Endodermal cell (in vitro differentiated cells): ENCODE results near the gene SEMA3D. TPM values are rescaled to one million over a fixed set of nuclear protein-coding genes. Genes with fewer than 3 reads are reported as not detected.

Experiments used
- DNase-seq: peaks from one replicate; pipeline ENCODE4 v3.0.0-alpha.2; 2017
- H3K27ac ChIP-seq: 2 replicates; pipeline ENCODE4 v1.5.1; 2013; ENCODE audit warnings: mild to moderate bottlenecking, low read depth, low read length, moderate library complexity
- H3K27me3 ChIP-seq: 2 replicates; pipeline ENCODE4 v1.6.1; 2013; ENCODE audit warnings: mild to moderate bottlenecking, low read length, moderate library complexity; ENCODE audit not compliant: insufficient read depth, control insufficient read depth, poor library complexity, severe bottlenecking
- H3K36me3 ChIP-seq: 2 replicates; pipeline ENCODE4 v1.7.0; 2013; ENCODE audit warnings: mild to moderate bottlenecking, low read length, moderate library complexity; ENCODE audit not compliant: control insufficient read depth, insufficient read depth
- H3K4me1 ChIP-seq: one replicate; pipeline ENCODE4 v1.7.0; 2013; ENCODE audit warnings: low read length; ENCODE audit not compliant: control insufficient read depth, insufficient read depth
- H3K4me3 ChIP-seq: 2 replicates; pipeline ENCODE4 v1.5.1; 2013; ENCODE audit warnings: mild to moderate bottlenecking, low read length, moderate library complexity
- H3K9ac ChIP-seq: 2 replicates; pipeline ENCODE4 v1.6.1; 2013; ENCODE audit warnings: mild to moderate bottlenecking, low read length, moderate library complexity; ENCODE audit not compliant: poor library complexity, severe bottlenecking; ENCODE audit errors: extremely low read depth
- H3K9me3 ChIP-seq: 2 replicates; pipeline ENCODE4 v1.6.1; 2013; ENCODE audit warnings: mild to moderate bottlenecking, low read length, moderate library complexity; ENCODE audit not compliant: control insufficient read depth
- H3K27ac Mint-ChIP-seq: 2 replicates; pipeline ENCODE4 v1.8.0; 2020; ENCODE audit warnings: mixed read lengths
- H3K27me3 Mint-ChIP-seq: 2 replicates; pipeline ENCODE4 v1.8.0; 2021; ENCODE audit warnings: mild to moderate bottlenecking, mixed read lengths; ENCODE audit not compliant: insufficient read depth
- H3K36me3 Mint-ChIP-seq: 2 replicates; pipeline ENCODE4 v1.8.0; 2020; ENCODE audit warnings: low read depth, mixed read lengths
- H3K4me1 Mint-ChIP-seq: 2 replicates; pipeline ENCODE4 v1.8.0; 2020; ENCODE audit warnings: mixed read lengths
- H3K4me3 Mint-ChIP-seq: 2 replicates; pipeline ENCODE4 v1.8.0; 2020; ENCODE audit warnings: mild to moderate bottlenecking, moderate library complexity, mixed read lengths
- H3K9me3 Mint-ChIP-seq: 2 replicates; pipeline ENCODE4 v1.8.0; 2020; ENCODE audit warnings: mild to moderate bottlenecking, mixed read lengths
- WGBS, 2 experiments: methylation state at CpG; one replicate each; pipeline versions ENCODE4 v1.1.5 to v1.1.7; 2013; ENCODE audit warnings: missing lambda C conversion rate in 2 of 2, mixed read lengths in 1 of 2; ENCODE audit not compliant: insufficient coverage in 1 of 2, insufficient read length in 1 of 2; 5-methylcytosine and 5-hydroxymethylcytosine counted together
- total RNA-seq, 2 donors: library from RNA; stranded (reverse); fragmentation: NEBNext Ultra II Directional in 1 of 2; extraction: Animal tissue kit (Norgen Biotek cat#: 25700) in 1 of 2; gene quantifications; 2 replicates in 1 of 2; 3 replicates in 1 of 2; pipeline ENCODE4 v1.2.1, GENCODE V29; 2021
- TF ChIP-seq, protein P1 (sequence below): fragments of 200-600 bp; sonication (generic); conservative IDR thresholded peaks from 2 replicates; pipeline ENCODE4 v1.5.0; 2021; ENCODE audit warnings: antibody characterized with exemption, mild to moderate bottlenecking

SEMA3D gene
- total RNA-seq, 2 donors from 2014 or later = 6.5 to 13.9 TPM

DNA sequence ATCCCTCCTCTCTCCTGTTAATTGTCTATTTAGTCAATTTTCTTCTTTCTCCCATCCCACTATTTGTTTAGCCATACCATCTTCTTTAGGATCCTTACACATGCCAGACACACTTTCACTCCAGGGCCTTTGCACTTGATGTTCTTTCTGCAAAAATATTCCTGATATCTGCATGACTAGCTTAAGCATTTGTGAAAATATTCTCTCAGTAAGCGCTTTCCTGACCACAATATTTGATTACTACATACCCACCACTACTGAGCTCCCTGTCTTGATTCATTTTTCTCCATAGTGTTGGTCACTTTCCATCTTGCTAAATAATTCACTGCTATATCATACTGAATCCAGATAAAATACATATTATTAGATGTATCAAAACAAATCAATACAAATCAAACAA, 75.1 kb downstream of the SEMA3D start:
- WGBS, 2 experiments = 96 to 100% methylated on average over 1 of the region's 1 CpG
- Histone ChIP-seq H3K9ac (no peak overlapping the region), H3K4me1 (no peaks in the 10 kb centered on the region), H3K27ac (no peak overlapping the region), H3K27me3 (no peaks in the 10 kb centered on the region), H3K4me3 (no peak overlapping the region), H3K9me3 (no peaks in the 10 kb centered on the region), H3K36me3 (no peaks in the 10 kb centered on the region)
- TF ChIP-seq, protein P1, sequence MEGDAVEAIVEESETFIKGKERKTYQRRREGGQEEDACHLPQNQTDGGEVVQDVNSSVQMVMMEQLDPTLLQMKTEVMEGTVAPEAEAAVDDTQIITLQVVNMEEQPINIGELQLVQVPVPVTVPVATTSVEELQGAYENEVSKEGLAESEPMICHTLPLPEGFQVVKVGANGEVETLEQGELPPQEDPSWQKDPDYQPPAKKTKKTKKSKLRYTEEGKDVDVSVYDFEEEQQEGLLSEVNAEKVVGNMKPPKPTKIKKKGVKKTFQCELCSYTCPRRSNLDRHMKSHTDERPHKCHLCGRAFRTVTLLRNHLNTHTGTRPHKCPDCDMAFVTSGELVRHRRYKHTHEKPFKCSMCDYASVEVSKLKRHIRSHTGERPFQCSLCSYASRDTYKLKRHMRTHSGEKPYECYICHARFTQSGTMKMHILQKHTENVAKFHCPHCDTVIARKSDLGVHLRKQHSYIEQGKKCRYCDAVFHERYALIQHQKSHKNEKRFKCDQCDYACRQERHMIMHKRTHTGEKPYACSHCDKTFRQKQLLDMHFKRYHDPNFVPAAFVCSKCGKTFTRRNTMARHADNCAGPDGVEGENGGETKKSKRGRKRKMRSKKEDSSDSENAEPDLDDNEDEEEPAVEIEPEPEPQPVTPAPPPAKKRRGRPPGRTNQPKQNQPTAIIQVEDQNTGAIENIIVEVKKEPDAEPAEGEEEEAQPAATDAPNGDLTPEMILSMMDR = no peak
- Mint-ChIP-seq H3K27ac (no peak overlapping the region), H3K4me1 (no peaks in the 10 kb centered on the region), H3K27me3 (no peaks in the 10 kb centered on the region), H3K4me3 (no peak overlapping the region), H3K9me3 (no peaks in the 10 kb centered on the region), H3K36me3 (no peaks in the 10 kb centered on the region)
- no peak for DNase-seq

DNA sequence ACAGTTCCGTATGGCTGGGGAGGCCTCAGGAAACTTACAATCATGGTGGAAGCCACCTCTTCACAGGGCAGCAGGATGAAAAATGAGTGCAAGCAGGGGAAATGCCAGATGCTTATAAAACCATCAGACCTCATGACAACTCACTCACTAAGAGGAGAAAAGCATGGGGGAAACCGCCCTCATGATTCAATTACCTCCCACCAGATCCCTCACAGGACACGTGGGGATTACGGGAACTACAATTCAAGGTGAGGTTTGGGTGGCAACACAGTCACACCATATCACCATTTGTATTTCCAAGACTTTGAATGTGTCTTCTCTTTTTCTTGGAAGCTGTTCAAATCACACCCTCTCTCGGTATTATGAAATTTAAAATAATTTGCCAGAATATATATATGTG, 80.1 kb downstream of the SEMA3D start:
- Mint-ChIP-seq H3K36me3 (no peaks in the 10 kb centered on the region), H3K4me1 (peaks cover 5% of the 10 kb centered on the region), H3K27me3 (no peaks in the 10 kb centered on the region), H3K27ac (no peak overlapping the region), H3K9me3 (no peaks in the 10 kb centered on the region), H3K4me3 (no peak overlapping the region)
- Histone ChIP-seq H3K27ac (no peak overlapping the region), H3K4me1 (no peaks in the 10 kb centered on the region), H3K27me3 (no peaks in the 10 kb centered on the region), H3K9ac (no peak overlapping the region), H3K9me3 (no peaks in the 10 kb centered on the region), H3K36me3 (no peaks in the 10 kb centered on the region), H3K4me3 (no peak overlapping the region)
- TF ChIP-seq, protein P1 = no peak
- WGBS, 2 experiments = 92 to 100% methylated on average over 1 to 4 of the region's 5 CpGs
- no peak for DNase-seq

DNA sequence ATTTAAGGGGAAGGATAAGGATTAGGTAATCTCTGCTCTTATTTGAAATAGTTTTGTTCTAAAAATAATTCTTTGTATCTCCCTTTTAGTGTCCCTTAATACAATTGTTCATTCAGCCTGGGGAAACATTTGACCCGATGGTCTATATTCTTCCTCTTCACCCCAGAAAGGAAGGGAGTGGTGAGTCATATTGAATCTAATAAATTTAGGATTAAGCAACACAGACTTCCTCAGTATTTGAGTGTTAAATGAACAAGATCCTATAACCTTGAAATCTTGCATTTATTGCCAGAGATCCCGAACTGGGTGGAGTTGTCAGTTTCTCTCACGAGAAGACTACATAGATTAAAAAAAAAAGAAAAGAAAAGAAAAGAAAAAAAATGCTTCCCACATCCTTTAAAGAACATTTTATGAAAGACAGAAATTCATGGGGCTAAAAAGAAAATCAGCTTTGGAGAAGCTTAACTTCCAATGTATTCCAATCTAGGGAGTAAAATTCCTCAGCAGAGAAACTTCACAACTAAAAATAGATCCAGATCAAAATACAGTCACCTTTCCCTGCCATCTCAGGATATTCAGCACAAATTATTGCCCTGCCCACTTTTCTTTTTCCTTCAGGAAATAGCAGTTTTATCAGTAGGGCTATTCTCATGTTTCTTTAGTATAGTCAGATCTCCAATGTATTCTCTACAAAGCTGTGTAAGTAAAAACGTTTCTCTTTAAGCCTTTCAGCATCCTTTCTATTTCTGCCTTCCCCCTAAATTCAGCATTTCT, 82.2 kb downstream of the SEMA3D start:
- TF ChIP-seq, protein P1 = no peak
- peaks cover 8% of the 10 kb centered on the region for H3K4me1 Mint-ChIP-seq
- Histone ChIP-seq H3K4me1 (no peaks in the 10 kb centered on the region), H3K9me3 (no peaks in the 10 kb centered on the region), H3K4me3 (no peak overlapping the region), H3K27me3 (no peaks in the 10 kb centered on the region), H3K27ac (no peak overlapping the region), H3K36me3 (no peaks in the 10 kb centered on the region), H3K9ac (no peak overlapping the region)
- no peaks in the 10 kb centered on the region for H3K36me3 Mint-ChIP-seq
- no peaks in the 10 kb centered on the region for H3K9me3 Mint-ChIP-seq
- WGBS, 2 experiments = 85 to 88% methylated on average over 1 to 2 of the region's 4 CpGs
- no peak for DNase-seq
- no peaks in the 10 kb centered on the region for H3K27me3 Mint-ChIP-seq
- no peak overlapping the region for H3K4me3 Mint-ChIP-seq
- H3K27ac Mint-ChIP-seq = no peak overlapping the region
